Right ventricle myocardium inferior (tissue), 1 donor: ENCODE results near the gene SMYD3. TPM values are rescaled to one million over a fixed set of nuclear protein-coding genes. Genes with fewer than 3 reads are reported as not detected.

Source experiments
- ATAC-seq: fragments of 200-7000 bp; cut with Tn5 transposase; one replicate; pipeline ENCODE4 v1.9.1; 2020; ENCODE audit warnings: mild to moderate bottlenecking, moderate library complexity
- DNase-seq: peaks from one replicate; pipeline ENCODE4 v3.0.0; 2021; ENCODE audit errors: missing footprints
- intact Hi-C: fragments of 100-400 bp; cut with DNase I; formaldehyde crosslinking; loops from one replicate; pipeline ENCODE4 v1.11.0; 2022
- total RNA-seq: library from RNA; stranded (reverse); fragmentation: NEBNext Ultra II Directional; extraction: Animal tissue kit (Norgen Biotek cat#: 25700); gene quantifications from one replicate; pipeline ENCODE4 v1.2.1, GENCODE V29; 2021
- donor health status: DM: no; HTN: yes; CAD: no; lungs with severe emphysema.

SMYD3 gene
- total RNA-seq, 1 donor from 2014 or later = 8.8 TPM

GRCh38 chr1:245923215-245923614 lies 583.9 kb downstream of the SMYD3 start:
- intact Hi-C loops = no loop called here
- ATAC-seq (no peak), DNase-seq (no peak)

- no peak for DNase-seq
- ATAC-seq = no peak
- intact Hi-C loops = no loop called here
These were observed 585.7 kb downstream of the SMYD3 start for GRCh38 chr1:245921417-245921816.

GRCh38 chr1:245917403-245917802 lies 589.7 kb downstream of the SMYD3 start:
- intact Hi-C loops = no loop called here
- DNase-seq = no peak
- ATAC-seq = no peak

- DNase-seq = no peak
- no peak for ATAC-seq
- intact Hi-C loops = no loop called here
These were observed 591.2 kb downstream of the SMYD3 start for GRCh38 chr1:245915841-245916240.

GRCh38 chr1:245915406-245915805 lies 591.7 kb downstream of the SMYD3 start:
- intact Hi-C loops = no loop called here
- ATAC-seq (no peak), DNase-seq (no peak)

- intact Hi-C loops = no loop called here
- DNase-seq = no peak
- ATAC-seq = no peak
These were observed 598.5 kb downstream of the SMYD3 start for GRCh38 chr1:245908543-245908942.

GRCh38 chr1:245906207-245906606 lies 600.9 kb downstream of the SMYD3 start:
- ATAC-seq = no peak
- intact Hi-C loops = no loop called here
- DNase-seq = no peak

GRCh38 chr1:245903851-245904250 lies 603.2 kb downstream of the SMYD3 start:
- intact Hi-C loops = no loop called here
- DNase-seq = no peak
- ATAC-seq = no peak

- no peak for ATAC-seq
- intact Hi-C loops = no loop called here
- peak; percentile 25 for DNase-seq
These were observed 605.5 kb downstream of the SMYD3 start for GRCh38 chr1:245901565-245901964.

- ATAC-seq (no peak), DNase-seq (no peak)
- intact Hi-C loops = no loop called here
These were observed 606.0 kb downstream of the SMYD3 start for GRCh38 chr1:245901037-245901436.

GRCh38 chr1:245898581-245898980 lies 608.5 kb downstream of the SMYD3 start:
- intact Hi-C loops = no loop called here
- DNase-seq (no peak), ATAC-seq (no peak)

- DNase-seq = no peak
- intact Hi-C loops = no loop called here
- ATAC-seq = no peak
These were observed 610.8 kb downstream of the SMYD3 start for GRCh38 chr1:245896258-245896657.

GRCh38 chr1:245895455-245895959 lies 611.6 kb downstream of the SMYD3 start:
- peak; percentile 11 for DNase-seq
- no peak for ATAC-seq
- intact Hi-C loops = no loop called here

- intact Hi-C loops = no loop called here
- DNase-seq (peak; percentile 3), ATAC-seq (no peak)
These were observed 612.2 kb downstream of the SMYD3 start for GRCh38 chr1:245894843-245895242.

- DNase-seq (no peak), ATAC-seq (no peak)
- intact Hi-C loops = no loop called here
These were observed 614.1 kb downstream of the SMYD3 start for GRCh38 chr1:245893025-245893424.

GRCh38 chr1:245888809-245889208 lies 618.3 kb downstream of the SMYD3 start:
- DNase-seq (no peak), ATAC-seq (no peak)
- intact Hi-C loops = no loop called here

GRCh38 chr1:245887829-245888228 lies 619.2 kb downstream of the SMYD3 start:
- ATAC-seq (no peak), DNase-seq (no peak)
- intact Hi-C loops = no loop called here

GRCh38 chr1:245881767-245882391 lies 625.2 kb downstream of the SMYD3 start:
- DNase-seq (no peak), ATAC-seq (no peak)
- intact Hi-C loops = no loop called here

- intact Hi-C loops = no loop called here
- DNase-seq (no peak), ATAC-seq (no peak)
These were observed 626.2 kb downstream of the SMYD3 start for GRCh38 chr1:245880754-245881403.

GRCh38 chr1:245879091-245879490 lies 628.0 kb downstream of the SMYD3 start:
- no peak for ATAC-seq
- intact Hi-C loops = loop anchor here (5.0 kb wide), 1 partner anchor 118 kb away; no protein-coding TSS in a partner anchor
- DNase-seq = no peak
